Fibroblast of lung (primary cell): ENCODE measurements around the gene ATP8A1. TPM values are rescaled to one million over a fixed set of nuclear protein-coding genes. Genes with fewer than 3 reads are reported as not detected.

ENCODE experiments used
- DNase-seq, 2 donors: peaks; one replicate each; pipeline versions ENCODE4 v3.0.0 to v3.0.0-alpha.2; 2010; ENCODE audit warnings: low read depth in 2 of 2
- H2AFZ ChIP-seq: 2 replicates; pipeline ENCODE4 v1.5.1; 2012; ENCODE audit warnings: low read length, control low read depth, inconsistent platforms
- H3K27ac ChIP-seq: 2 replicates; pipeline ENCODE4 v1.5.1; 2011; ENCODE audit warnings: low read length, control low read depth; ENCODE audit not compliant: insufficient read depth
- H3K27me3 ChIP-seq: 2 replicates; pipeline ENCODE4 v1.5.1; 2011; ENCODE audit warnings: mild to moderate bottlenecking, low read length; ENCODE audit not compliant: control insufficient read depth, insufficient read depth
- H3K36me3 ChIP-seq: 2 replicates; pipeline ENCODE4 v1.5.1; 2011; ENCODE audit warnings: low read length; ENCODE audit not compliant: control insufficient read depth, insufficient read depth
- H3K4me1 ChIP-seq: 2 replicates; pipeline ENCODE4 v1.5.1; 2011; ENCODE audit warnings: low read length; ENCODE audit not compliant: control insufficient read depth, insufficient read depth; ENCODE audit errors: extremely low read depth
- H3K4me2 ChIP-seq: 2 replicates; pipeline ENCODE4 v1.5.1; 2011; ENCODE audit warnings: low read length, control low read depth; ENCODE audit not compliant: insufficient read depth; ENCODE audit errors: extremely low read depth
- H3K4me3 ChIP-seq, 4 experiments: fragments of 200-600 bp in 1 of 4; sonication (generic) in 1 of 4; replicated peaks in 1 of 4; 2 replicates each; pipeline ENCODE4 v1.5.1; 2011 to 2016; ENCODE audit warnings: low read length in 4 of 4, low read depth in 3 of 4, mild to moderate bottlenecking in 3 of 4, control low read depth in 2 of 4, inconsistent platforms in 1 of 4, mixed read lengths in 1 of 4; ENCODE audit not compliant: insufficient read depth in 1 of 4; ENCODE audit errors: control extremely low read depth in 1 of 4
- H3K79me2 ChIP-seq: 2 replicates; pipeline ENCODE4 v1.5.1; 2012; ENCODE audit warnings: mild to moderate bottlenecking, low read length, inconsistent platforms; ENCODE audit not compliant: control insufficient read depth, insufficient read depth
- H3K9ac ChIP-seq: 2 replicates; pipeline ENCODE4 v1.5.1; 2011; ENCODE audit warnings: mild to moderate bottlenecking, low read length, control low read depth; ENCODE audit not compliant: insufficient read depth
- H3K9me3 ChIP-seq: 2 replicates; pipeline ENCODE4 v1.5.1; 2012; ENCODE audit warnings: low read depth, low read length; ENCODE audit not compliant: control insufficient read depth, insufficient read depth
- H4K20me1 ChIP-seq: 2 replicates; pipeline ENCODE4 v1.5.1; 2011; ENCODE audit warnings: low read length; ENCODE audit not compliant: control insufficient read depth, insufficient read depth; ENCODE audit errors: extremely low read depth
- CTCF ChIP-seq, 2 donors: IDR thresholded peaks in 1 of 2; conservative IDR thresholded peaks in 1 of 2; 1 replicate in 1 of 2; 2 replicates in 1 of 2; pipeline ENCODE4 v1.5.1; 2011 to 2012; ENCODE audit warnings: low read length in 2 of 2, control low read depth in 1 of 2, inconsistent platforms in 1 of 2, low read depth in 1 of 2, mild to moderate bottlenecking in 1 of 2
- EZH2 ChIP-seq: IDR thresholded peaks from 2 replicates; pipeline ENCODE4 v1.5.1; 2012; ENCODE audit warnings: low read length, control low read depth, mild to moderate bottlenecking; ENCODE audit errors: missing control alignments
- polyA plus RNA-seq, 2 donors: library from polyadenylated mRNA; depleted of rRNA in 1 of 2; stranded (reverse) in 1 of 2; unstranded in 1 of 2; fragments of >200 nt; gene quantifications; 2 replicates each; pipeline ENCODE4 v1.2.1, GENCODE V29; 2011 to 2012; ENCODE audit warnings: missing spikeins in 1 of 2
- total RNA-seq: library from RNA; depleted of rRNA; stranded (reverse); fragments of >200 nt; gene quantifications from 2 replicates; pipeline ENCODE4 v1.2.1, GENCODE V29; 2014

The ATP8A1 gene
- total and polyA plus RNA-seq, 2 donors (not counting 1 experiment from before 2014, with no cell fraction given), result 0.36 to 4.8 TPM

GRCh38 chr4:42628740-42629139 lies 28.2 kb downstream of the ATP8A1 start:
- no peak for DNase-seq
- no peak overlapping the region for H3K4me2 ChIP-seq
- H3K27ac ChIP-seq, result no peak overlapping the region
- no peak overlapping the region for H3K4me3 ChIP-seq
- TF ChIP-seq EZH2, result no peak
- no peak for TF ChIP-seq CTCF (conservative IDR thresholded peaks at IDR 0.05 in 1 of 2, IDR thresholded peaks at IDR 0.05 in 1 of 2; ENCODE audit: low read depth in 1 of 2, low read length in 2 of 2)
- no peak overlapping the region for H3K9ac ChIP-seq
- no peaks in the 10 kb centered on the region for H3K79me2 ChIP-seq
- peaks cover 2% of the 10 kb centered on the region for H4K20me1 ChIP-seq
- H3K36me3 ChIP-seq, result no peaks in the 10 kb centered on the region
- H2AFZ ChIP-seq, result no peak overlapping the region
- H3K27me3 ChIP-seq, result no peaks in the 10 kb centered on the region
- no peaks in the 10 kb centered on the region for H3K9me3 ChIP-seq
- no peaks in the 10 kb centered on the region for H3K4me1 ChIP-seq

GRCh38 chr4:42627885-42628646 lies 28.8 kb downstream of the ATP8A1 start:
- Histone ChIP-seq H3K27ac (no peak overlapping the region), H3K27me3 (no peaks in the 10 kb centered on the region), H3K4me1 (no peaks in the 10 kb centered on the region), H3K9me3 (no peaks in the 10 kb centered on the region), H3K4me3 (no peak overlapping the region), H2AFZ (no peak overlapping the region), H3K4me2 (no peak overlapping the region), H3K36me3 (no peaks in the 10 kb centered on the region), H3K79me2 (no peaks in the 10 kb centered on the region), H4K20me1 (peaks cover 2% of the 10 kb centered on the region), H3K9ac (no peak overlapping the region)
- TF ChIP-seq CTCF (conservative IDR thresholded peaks at IDR 0.05 in 1 of 2, IDR thresholded peaks at IDR 0.05 in 1 of 2; ENCODE audit: low read depth in 1 of 2, low read length in 2 of 2), result no peak
- TF ChIP-seq EZH2, result no peak
- no peak for DNase-seq

GRCh38 chr4:42626629-42627146 lies 30.2 kb downstream of the ATP8A1 start:
- H2AFZ ChIP-seq, result no peak overlapping the region
- no peak for DNase-seq
- no peak for TF ChIP-seq EZH2
- no peak for TF ChIP-seq CTCF (conservative IDR thresholded peaks at IDR 0.05 in 1 of 2, IDR thresholded peaks at IDR 0.05 in 1 of 2; ENCODE audit: low read depth in 1 of 2, low read length in 2 of 2)
- H3K27me3 ChIP-seq, result no peaks in the 10 kb centered on the region
- peaks cover 2% of the 10 kb centered on the region for H4K20me1 ChIP-seq
- no peak overlapping the region for H3K4me3 ChIP-seq
- no peak overlapping the region for H3K27ac ChIP-seq
- no peak overlapping the region for H3K4me2 ChIP-seq
- no peaks in the 10 kb centered on the region for H3K79me2 ChIP-seq
- no peaks in the 10 kb centered on the region for H3K9me3 ChIP-seq
- no peaks in the 10 kb centered on the region for H3K4me1 ChIP-seq
- H3K36me3 ChIP-seq, result no peaks in the 10 kb centered on the region
- no peak overlapping the region for H3K9ac ChIP-seq
